ENCODE data around the gene DNAJC27.

- TF ChIP-seq CTCF (conservative IDR thresholded peaks at IDR 0.05; ENCODE audit: low read length) (no peak), EZH2phosphoT487 (IDR thresholded peaks at IDR 0.05; ENCODE audit: borderline replicate concordance) (no peak)
These were observed 9.9 kb downstream of the DNAJC27 start for GRCh38 chr2:24961903-24962302.
